PC-3 (cell line): Measurements from ENCODE around the gene HLF. TPM values are rescaled to one million over a fixed set of nuclear protein-coding genes. Genes with fewer than 3 reads are reported as not detected.

ENCODE experiments used
- ATAC-seq: fragments of 200-7000 bp; cut with Tn5 transposase; 2 replicates; pipeline ENCODE4 v1.9.1; 2020; ENCODE audit warnings: mild to moderate bottlenecking, moderate library complexity
- BruUV-seq: library from RNA; stranded (reverse); fragments of 400-500 nt; replicated peaks from 2 replicates; lab custom pipeline; 2021; lab: Mats Ljungman, UMichigan
- CTCF ChIA-PET: fragments of 300-600 bp; sonication (Branson Sonifier 250); formaldehyde crosslinking; loops from one replicate; lab custom pipeline; 2022; ENCODE audit warnings: antibody characterized with exemption; lab: Charles Lee
- POLR2A ChIA-PET: fragments of 300-600 bp; sonication (Branson Sonifier 250); formaldehyde crosslinking; loops from one replicate; lab custom pipeline; 2022; ENCODE audit warnings: antibody characterized with exemption; ENCODE audit not compliant: unreplicated experiment; lab: Charles Lee
- DNase-seq: peaks from one replicate; pipeline ENCODE4 v3.0.0-alpha.2; 2015
- H2AFZ ChIP-seq: fragments of 300-600 bp; sonication (generic); 2 replicates; pipeline ENCODE4 v1.6.0; 2016; ENCODE audit warnings: antibody characterized with exemption, low read length
- H3F3A ChIP-seq: fragments of 300-600 bp; sonication (generic); one replicate; pipeline ENCODE4 v1.6.0; 2017; ENCODE audit warnings: antibody characterized with exemption, low read length, control low read depth, mild to moderate bottlenecking; ENCODE audit not compliant: unreplicated experiment
- H3K27ac ChIP-seq: fragments of 300-600 bp; sonication (generic); 2 replicates; pipeline ENCODE4 v1.5.1; 2016; ENCODE audit warnings: mild to moderate bottlenecking, low read length
- H3K27me3 ChIP-seq: fragments of 300-600 bp; sonication (generic); 2 replicates; pipeline ENCODE4 v1.6.1; 2016; ENCODE audit warnings: low read length, mixed read lengths
- H3K36me3 ChIP-seq: fragments of 300-600 bp; sonication (generic); 2 replicates; pipeline ENCODE4 v1.6.1; 2016; ENCODE audit warnings: low read depth, mixed run types, low read length, mixed read lengths
- H3K4me1 ChIP-seq: fragments of 300-600 bp; sonication (generic); 2 replicates; pipeline ENCODE4 v1.5.1; 2016; ENCODE audit warnings: low read length; ENCODE audit not compliant: insufficient read depth
- H3K4me2 ChIP-seq: fragments of 300-600 bp; sonication (generic); 2 replicates; pipeline ENCODE4 v1.6.0; 2016; ENCODE audit warnings: low read length
- H3K4me3 ChIP-seq: fragments of 300-600 bp; sonication (generic); 2 replicates; pipeline ENCODE4 v1.5.1; 2016; ENCODE audit warnings: mild to moderate bottlenecking, low read length, mixed read lengths
- H3K79me2 ChIP-seq: fragments of 300-600 bp; sonication (generic); 2 replicates; pipeline ENCODE4 v1.6.1; 2017; ENCODE audit warnings: low read length, mixed read lengths
- H3K9ac ChIP-seq: fragments of 300-600 bp; sonication (generic); 2 replicates; pipeline ENCODE4 v1.6.0; 2016; ENCODE audit warnings: mild to moderate bottlenecking, low read length
- H3K9me2 ChIP-seq: fragments of 300-600 bp; sonication (generic); replicated peaks from 2 replicates; pipeline ENCODE4 v1.6.1; 2016; ENCODE audit warnings: mixed run types, low read length, mixed read lengths
- H3K9me3 ChIP-seq: fragments of 300-600 bp; sonication (generic); 2 replicates; pipeline ENCODE4 v1.6.1; 2016; ENCODE audit warnings: low read length, mixed read lengths
- H4K20me1 ChIP-seq: fragments of 300-600 bp; sonication (generic); 2 replicates; pipeline ENCODE4 v1.6.1; 2016; ENCODE audit warnings: low read length, mixed read lengths
- EZH2 ChIP-seq: fragments of 300-600 bp; sonication (generic); IDR thresholded peaks from one replicate; pipeline ENCODE4 v1.6.1; 2017; ENCODE audit warnings: antibody characterized with exemption, mild to moderate bottlenecking, low read length; ENCODE audit not compliant: unreplicated experiment
- EZH2phosphoT487 ChIP-seq: fragments of 300-600 bp; sonication (generic); IDR thresholded peaks from 2 replicates; pipeline ENCODE4 v1.6.1; 2018; ENCODE audit warnings: mild to moderate bottlenecking, antibody characterized with exemption, low read length, borderline replicate concordance
- intact Hi-C: fragments of 100-400 bp; cut with micrococcal nuclease; formaldehyde crosslinking; loops from 2 replicates; pipeline ENCODE4 v1.9.0; 2023
- total RNA-seq: library from RNA; depleted of rRNA; stranded (reverse); fragments of >200 nt; gene quantifications from 2 replicates; pipeline ENCODE4 v1.2.3, GENCODE V29; 2014
- TF ChIP-seq, protein P1 (sequence below): fragments of 300-600 bp; sonication (generic); conservative IDR thresholded peaks from 2 replicates; pipeline ENCODE4 v1.5.1; 2017; ENCODE audit warnings: antibody characterized with exemption, low read depth, mild to moderate bottlenecking, low read length

Gene HLF
- total RNA-seq, 1 experiment from 2014 or later, result 0.66 TPM

DNA sequence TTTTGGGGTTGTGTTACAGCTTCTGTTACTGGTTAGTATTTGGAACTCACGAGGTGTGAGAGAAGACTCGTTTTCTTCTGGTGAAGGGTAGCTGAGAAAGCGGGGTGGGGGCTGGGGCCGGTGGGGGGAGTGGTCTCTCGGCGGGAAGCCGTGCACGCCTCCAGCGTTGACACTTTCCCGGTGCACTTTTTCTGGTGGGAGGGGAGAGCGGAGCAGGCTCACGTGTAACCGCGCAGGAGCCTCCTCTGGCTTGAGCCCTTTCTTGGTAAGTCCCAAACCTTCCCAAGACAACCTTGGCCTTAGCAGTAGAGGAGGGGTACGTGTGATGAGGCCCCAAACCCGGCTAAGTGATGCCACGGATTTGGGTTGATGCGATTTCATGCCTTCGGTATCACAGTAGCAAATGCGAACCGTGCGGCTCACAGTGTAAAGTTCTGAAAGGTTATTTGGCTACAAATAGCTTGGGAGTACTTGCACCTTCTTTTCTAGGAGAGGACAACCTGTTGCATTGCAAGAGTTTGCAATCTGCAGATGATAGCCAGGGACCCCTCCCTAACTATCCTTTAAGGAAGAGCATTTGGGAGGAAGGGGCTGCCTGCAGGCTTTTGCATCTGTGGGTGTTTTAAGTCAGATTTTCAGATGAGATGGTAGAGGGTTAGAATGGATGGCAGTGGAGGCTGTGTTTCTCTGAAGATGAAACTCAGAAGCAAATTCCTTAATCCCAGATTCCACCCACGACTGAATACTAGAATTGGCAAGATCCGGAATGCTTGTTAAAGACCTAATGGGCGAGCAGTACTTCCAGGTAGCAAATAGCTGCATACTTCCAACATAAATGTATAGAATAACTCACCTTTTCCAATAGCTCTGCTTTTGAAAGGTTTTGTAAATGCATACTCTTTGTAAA lies 1.5 kb downstream of the HLF start:
- H2AFZ ChIP-seq, result no peak overlapping the region
- H3K9me2 ChIP-seq, result no peaks in the 10 kb centered on the region
- no peak overlapping the region for H3K4me3 ChIP-seq
- no peak for DNase-seq
- H3K9me3 ChIP-seq, result no peaks in the 10 kb centered on the region
- no peaks in the 10 kb centered on the region for H3K36me3 ChIP-seq
- no peak overlapping the region for H3K9ac ChIP-seq
- no peak overlapping the region for H3K27ac ChIP-seq
- H3K4me1 ChIP-seq, result no peaks in the 10 kb centered on the region; the same call in 1 of the 2 replicates
- BruUV-seq, result no TSS peak
- intact Hi-C loops, result no loop called here
- no peak overlapping the region for H3K4me2 ChIP-seq
- ATAC-seq, result no peak
- CTCF ChIA-PET, result no interaction called here
- H3K79me2 ChIP-seq, result no peaks in the 10 kb centered on the region
- H3F3A ChIP-seq, result no peaks in the 10 kb centered on the region
- POLR2A ChIA-PET, result no interaction called here
- H4K20me1 ChIP-seq, result no peaks in the 10 kb centered on the region
- TF ChIP-seq, protein P1, sequence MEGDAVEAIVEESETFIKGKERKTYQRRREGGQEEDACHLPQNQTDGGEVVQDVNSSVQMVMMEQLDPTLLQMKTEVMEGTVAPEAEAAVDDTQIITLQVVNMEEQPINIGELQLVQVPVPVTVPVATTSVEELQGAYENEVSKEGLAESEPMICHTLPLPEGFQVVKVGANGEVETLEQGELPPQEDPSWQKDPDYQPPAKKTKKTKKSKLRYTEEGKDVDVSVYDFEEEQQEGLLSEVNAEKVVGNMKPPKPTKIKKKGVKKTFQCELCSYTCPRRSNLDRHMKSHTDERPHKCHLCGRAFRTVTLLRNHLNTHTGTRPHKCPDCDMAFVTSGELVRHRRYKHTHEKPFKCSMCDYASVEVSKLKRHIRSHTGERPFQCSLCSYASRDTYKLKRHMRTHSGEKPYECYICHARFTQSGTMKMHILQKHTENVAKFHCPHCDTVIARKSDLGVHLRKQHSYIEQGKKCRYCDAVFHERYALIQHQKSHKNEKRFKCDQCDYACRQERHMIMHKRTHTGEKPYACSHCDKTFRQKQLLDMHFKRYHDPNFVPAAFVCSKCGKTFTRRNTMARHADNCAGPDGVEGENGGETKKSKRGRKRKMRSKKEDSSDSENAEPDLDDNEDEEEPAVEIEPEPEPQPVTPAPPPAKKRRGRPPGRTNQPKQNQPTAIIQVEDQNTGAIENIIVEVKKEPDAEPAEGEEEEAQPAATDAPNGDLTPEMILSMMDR, result no peak
- no peak for TF ChIP-seq EZH2
- TF ChIP-seq EZH2phosphoT487, result no peak
- peaks cover 23% of the 10 kb centered on the region for H3K27me3 ChIP-seq

DNA sequence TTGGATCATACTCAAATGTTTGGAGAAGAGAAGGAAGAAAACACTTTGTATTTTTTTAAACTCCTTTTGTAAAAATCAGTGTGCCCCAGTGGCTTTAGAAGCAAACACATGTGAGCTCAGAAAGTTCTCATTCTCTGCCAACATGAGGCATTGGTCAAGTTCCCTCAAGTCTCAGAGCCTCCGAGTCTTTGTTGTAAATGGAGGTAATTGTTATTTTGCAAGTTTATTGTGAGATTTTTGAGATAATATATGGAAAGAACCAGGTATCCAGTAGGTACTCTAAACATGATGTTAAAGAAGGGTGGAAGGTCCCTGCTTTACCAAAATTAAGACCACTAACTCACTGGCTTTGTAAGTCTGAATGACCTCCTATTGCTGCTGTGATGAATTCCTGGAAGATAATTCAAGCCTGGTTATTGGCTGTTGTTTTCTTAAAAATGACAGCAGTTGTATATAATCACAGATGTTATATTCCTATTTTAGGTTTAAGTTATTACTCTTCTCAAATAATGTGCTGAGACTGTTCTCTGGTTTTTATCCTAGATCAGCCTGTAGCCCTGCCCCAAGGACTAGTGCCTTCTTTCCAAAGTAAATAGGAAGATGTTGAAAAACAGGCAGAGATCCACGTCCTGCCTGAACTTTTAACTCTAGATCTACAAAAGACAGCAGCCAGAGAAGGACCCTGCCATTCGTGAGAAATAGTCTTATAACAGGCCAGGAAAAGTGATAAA lies 2.4 kb downstream of the HLF start:
- intact Hi-C loops, result no loop called here
- H3F3A ChIP-seq, result no peaks in the 10 kb centered on the region
- DNase-seq, result no peak
- ChIA-PET CTCF (no interaction called here), POLR2A (no interaction called here)
- H3K9ac ChIP-seq, result no peak overlapping the region
- H3K9me3 ChIP-seq, result no peaks in the 10 kb centered on the region
- H3K27ac ChIP-seq, result no peak overlapping the region
- TF ChIP-seq EZH2 (no peak), EZH2phosphoT487 (no peak)
- TF ChIP-seq, protein P1, result no peak
- H3K36me3 ChIP-seq, result no peaks in the 10 kb centered on the region
- BruUV-seq, result no TSS peak
- H2AFZ ChIP-seq, result no peak overlapping the region
- H3K4me3 ChIP-seq, result no peak overlapping the region
- H3K27me3 ChIP-seq, result peaks cover 23% of the 10 kb centered on the region
- H3K79me2 ChIP-seq, result no peaks in the 10 kb centered on the region
- H3K4me1 ChIP-seq, result no peaks in the 10 kb centered on the region; the same call in 1 of the 2 replicates
- no peaks in the 10 kb centered on the region for H3K9me2 ChIP-seq
- no peaks in the 10 kb centered on the region for H4K20me1 ChIP-seq
- H3K4me2 ChIP-seq, result no peak overlapping the region
- no peak for ATAC-seq
